Stimulated activated CD4-positive, alpha-beta T cell treated with anti-CD3 and anti-CD28 coated beads, Interleukin-12 subunit alpha, Interleukin-12 subunit beta, amount 100 ng/mL, for 4 hours (primary cell): ENCODE data around the gene SEMA4A.
"Not testable (repeated sequence)": the region's sequence is repeated elsewhere in the genome, so short reads cannot be mapped to it uniquely, and the experiment has no call there.

Experiments used
- DNase-seq: peaks from one replicate; pipeline ENCODE4 v3.0.0-alpha.2; 2020

Gene SEMA4A

GRCh38 chr1:156198831-156199349 is 45.5 kb downstream of the SEMA4A start:
- no peak for DNase-seq

- DNase-seq = no peak
These were observed 46.7 kb downstream of the SEMA4A start for GRCh38 chr1:156200044-156200443.

- DNase-seq = no peak
These were observed 49.9 kb downstream of the SEMA4A start for GRCh38 chr1:156203331-156203730.

GRCh38 chr1:156204686-156205085 is 51.3 kb downstream of the SEMA4A start:
- DNase-seq = no peak

GRCh38 chr1:156211243-156211642 is 57.9 kb downstream of the SEMA4A start:
- no peak for DNase-seq

- no peak for DNase-seq
These were observed 58.7 kb downstream of the SEMA4A start for GRCh38 chr1:156212130-156212529.

GRCh38 chr1:156212833-156213643 is 59.7 kb downstream of the SEMA4A start, which contains the start of gene PMF1:
PMF1 (plus strand) TSS chr1:156213007; CDS start chr1:156213016, 9 bp downstream.
- DNase-seq = peak; percentile 95

GRCh38 chr1:156213644-156213966 is 60.2 kb downstream of the SEMA4A start:
- no peak for DNase-seq

GRCh38 chr1:156214024-156214748 is 60.8 kb downstream of the SEMA4A start:
- DNase-seq = no peak

GRCh38 chr1:156216361-156217086 is 63.1 kb downstream of the SEMA4A start:
- not testable (repeated sequence) for DNase-seq

- DNase-seq = no peak
These were observed 64.5 kb downstream of the SEMA4A start for GRCh38 chr1:156217871-156218270.

- no peak for DNase-seq
These were observed 66.8 kb downstream of the SEMA4A start for GRCh38 chr1:156220226-156220625.

- no peak for DNase-seq
These were observed 68.8 kb downstream of the SEMA4A start for GRCh38 chr1:156221986-156222692.

GRCh38 chr1:156225677-156226014 is 72.3 kb downstream of the SEMA4A start:
- DNase-seq = no peak

GRCh38 chr1:156226116-156226538 is 72.7 kb downstream of the SEMA4A start:
- no peak for DNase-seq

GRCh38 chr1:156226782-156227181 is 73.4 kb downstream of the SEMA4A start:
- no peak for DNase-seq
